Caki2 (cell line): ENCODE measurements around the gene MUC6. TPM values are rescaled to one million over a fixed set of nuclear protein-coding genes. Genes with fewer than 3 reads are reported as not detected.
"Not testable (repeated sequence)": the region's sequence is repeated elsewhere in the genome, so short reads cannot be mapped to it uniquely, and the experiment has no call there.

Source experiments
- DNase-seq: peaks from one replicate; pipeline ENCODE4 v3.0.0-alpha.2; 2015; ENCODE audit warnings: low read depth
- in situ Hi-C: cut with HindIII; loops from 2 replicates; pipeline ENCODE4 v1.10.0; 2016; ENCODE audit warnings: low sequenced_read_pairs, low pct_unique_long_range_greater_than_20kb, mixed read lengths
- total RNA-seq: library from RNA; depleted of rRNA; stranded (reverse); fragments of >200 nt; shearing (Covaris generic); gene quantifications from 2 replicates; pipeline ENCODE4 v1.2.3, GENCODE V29; 2014; ENCODE audit warnings: low replicate concordance

Gene MUC6
- total RNA-seq, 1 experiment from 2014 or later, result not detected

DNA sequence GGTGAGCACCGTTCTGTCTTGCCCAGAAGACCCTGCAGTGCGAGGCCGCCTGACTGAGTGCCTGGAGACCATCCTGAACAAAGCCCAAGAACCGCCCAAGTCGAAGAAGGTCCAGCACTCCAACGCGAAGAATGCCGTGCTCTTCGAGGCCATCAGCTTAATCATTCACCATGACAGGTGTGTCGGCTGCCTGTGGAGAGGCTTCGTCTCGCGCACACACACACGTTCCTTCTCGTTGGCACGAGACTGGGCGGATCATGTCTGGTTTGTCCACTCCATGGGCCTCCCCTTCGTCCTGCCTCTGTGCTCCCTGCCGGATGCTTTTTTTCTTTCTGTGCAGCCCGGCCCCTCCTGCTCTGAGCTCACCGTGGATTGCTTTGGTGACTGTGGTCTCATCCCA lies 51.1 kb downstream of the MUC6 start:
- in situ Hi-C loops, result no loop called here
- DNase-seq, result no peak

DNA sequence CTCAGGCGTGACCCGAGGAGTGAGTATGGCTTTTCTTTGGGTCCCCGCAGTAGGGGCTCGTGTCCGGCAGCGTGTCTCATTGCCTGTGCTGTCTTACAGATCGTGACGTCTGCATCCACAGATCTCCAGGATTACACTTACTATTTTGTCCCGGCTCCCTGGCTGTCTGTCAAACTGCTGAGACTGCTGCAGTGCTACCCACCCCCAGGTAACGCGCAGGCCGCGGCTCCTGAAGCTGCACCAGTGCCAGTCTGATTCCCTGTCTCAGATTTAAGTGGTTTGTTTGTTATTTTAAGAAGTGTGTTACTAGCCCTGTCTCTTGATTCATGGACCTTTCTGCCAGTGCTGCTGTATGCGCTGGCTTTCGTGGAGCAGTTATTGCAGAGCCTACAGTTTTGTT lies 52.0 kb downstream of the MUC6 start:
- in situ Hi-C loops, result no loop called here
- DNase-seq, result no peak

DNA sequence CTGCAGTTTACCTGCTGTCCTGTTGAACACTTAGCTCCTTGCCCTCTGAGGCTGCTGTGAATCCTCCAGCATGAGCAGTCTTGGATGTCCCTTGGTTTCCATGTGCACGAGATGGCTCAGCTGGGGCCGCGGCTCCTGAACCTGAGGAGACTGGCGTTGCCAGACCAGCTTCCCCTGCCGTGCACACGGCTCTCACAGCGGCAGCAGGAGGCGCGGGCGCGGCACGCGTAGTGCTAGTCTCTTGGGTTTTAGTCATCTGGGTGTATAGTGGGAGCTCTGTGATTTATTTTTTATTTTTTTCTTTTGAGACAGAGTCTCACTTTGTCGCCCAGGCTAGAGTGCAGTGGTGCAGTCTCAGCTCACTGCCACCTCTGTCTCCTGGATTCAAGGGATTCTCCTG lies 54.8 kb downstream of the MUC6 start:
- in situ Hi-C loops, result no loop called here
- no peak for DNase-seq

DNA sequence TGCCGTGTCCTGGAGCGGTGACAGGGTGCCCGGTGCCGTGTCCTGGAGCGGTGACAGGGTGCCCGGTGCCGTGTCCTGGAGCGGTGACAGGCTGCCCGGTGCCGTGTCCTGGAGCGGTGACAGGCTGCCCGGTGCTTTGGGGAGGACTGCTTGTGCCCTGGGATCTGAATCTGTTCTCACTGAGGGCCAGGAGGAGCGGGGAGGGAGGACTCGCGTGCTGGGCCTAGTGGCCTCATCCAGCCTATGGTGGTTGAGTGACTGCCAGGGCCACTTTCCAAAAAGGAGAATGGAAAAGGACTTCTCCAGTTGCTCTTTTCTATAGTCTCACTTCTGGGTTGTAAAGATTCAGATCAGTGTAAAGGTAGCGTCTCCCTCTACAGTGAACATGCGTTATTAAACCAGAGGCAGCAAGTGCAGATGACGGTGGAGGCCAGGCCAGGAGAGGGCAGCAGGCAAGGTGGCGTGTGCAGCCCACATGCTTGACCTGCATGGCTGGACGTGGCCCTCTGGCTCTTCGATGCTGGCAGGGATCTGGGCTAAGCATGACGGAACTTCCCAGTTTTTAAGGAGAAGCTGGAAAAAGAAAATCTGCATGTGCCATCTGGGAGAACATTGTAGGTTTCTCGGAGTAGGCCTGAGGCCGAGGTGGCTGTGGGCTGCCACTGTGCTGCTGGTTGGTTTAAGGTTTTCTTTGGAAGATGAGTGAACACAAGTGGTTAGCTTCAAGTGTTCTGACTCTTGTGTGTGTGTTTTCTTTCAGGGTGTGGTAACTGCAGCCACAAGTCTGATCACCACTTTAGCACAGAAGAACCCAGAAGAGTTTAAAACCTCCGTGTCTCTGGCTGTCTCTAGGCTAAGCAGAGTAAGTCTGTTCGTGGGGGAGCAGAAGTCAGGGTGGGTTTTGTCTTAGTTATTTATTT lies 55.8 kb downstream of the MUC6 start:
- in situ Hi-C loops, result no loop called here
- DNase-seq, result peak; percentile 18

DNA sequence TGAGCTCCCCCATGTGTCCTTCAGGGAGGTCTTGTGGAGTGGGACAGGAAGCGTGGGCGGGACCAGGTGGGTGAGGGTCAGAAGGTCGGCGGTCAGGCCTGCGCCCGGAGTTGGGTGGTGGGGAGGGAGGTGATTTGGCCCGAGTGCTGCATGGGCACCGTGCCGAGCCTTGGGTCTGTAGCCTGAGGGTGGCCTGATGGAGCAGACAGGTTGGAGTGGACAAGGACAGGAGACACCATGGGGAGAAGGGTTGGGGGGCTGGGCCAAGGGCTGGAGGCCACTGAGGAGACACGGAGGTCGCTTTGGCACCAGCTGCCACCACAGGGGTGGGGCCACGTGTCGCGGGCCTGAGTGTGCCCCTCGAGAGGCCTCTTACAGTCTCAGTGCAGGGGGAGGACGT lies 57.7 kb downstream of the MUC6 start:
- DNase-seq, result no peak
- in situ Hi-C loops, result no loop called here

DNA sequence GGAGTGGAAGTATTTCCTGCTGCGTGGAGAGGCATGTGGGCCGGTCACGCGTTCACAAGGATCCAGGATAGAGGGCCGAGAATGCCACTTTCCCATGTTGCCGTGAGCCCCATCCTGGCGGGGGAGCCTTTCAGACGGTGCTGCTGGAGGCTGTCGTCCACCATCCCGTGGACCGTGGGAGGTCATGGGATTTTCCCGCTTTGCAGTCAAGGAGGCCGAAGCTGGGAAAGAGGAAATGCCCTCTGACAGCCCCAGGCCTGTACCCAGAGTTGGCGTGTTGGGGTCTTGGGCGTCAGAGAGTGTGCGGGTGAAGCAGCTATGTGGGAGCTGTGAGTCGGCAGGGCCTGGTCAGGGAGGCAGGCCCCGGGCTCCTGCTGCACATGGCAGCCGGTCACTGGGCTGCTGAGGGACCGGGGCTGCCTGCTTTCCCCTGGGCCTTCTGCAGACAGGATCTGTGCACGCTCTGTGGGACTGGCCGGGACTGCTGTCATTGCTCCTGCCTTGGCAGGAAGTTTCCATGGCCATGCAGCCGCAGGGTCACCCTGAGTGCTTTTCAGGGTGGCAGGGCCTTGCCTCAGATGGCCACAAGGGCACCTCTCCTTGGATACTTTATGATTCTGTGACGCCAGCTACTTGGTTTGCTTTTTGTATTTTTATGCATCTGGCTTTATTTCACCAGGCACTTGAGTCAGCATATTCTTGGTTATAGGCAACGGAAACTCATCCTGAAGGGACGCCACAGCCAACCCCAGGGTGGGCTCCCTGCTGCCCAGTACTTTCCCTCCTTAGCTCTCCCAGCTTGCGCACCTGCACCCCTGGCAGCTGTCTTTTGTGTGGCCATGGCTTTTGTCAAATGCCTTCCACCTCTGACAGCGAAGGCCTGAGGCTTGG lies 58.4 kb downstream of the MUC6 start:
- in situ Hi-C loops, result no loop called here
- DNase-seq, result no peak

DNA sequence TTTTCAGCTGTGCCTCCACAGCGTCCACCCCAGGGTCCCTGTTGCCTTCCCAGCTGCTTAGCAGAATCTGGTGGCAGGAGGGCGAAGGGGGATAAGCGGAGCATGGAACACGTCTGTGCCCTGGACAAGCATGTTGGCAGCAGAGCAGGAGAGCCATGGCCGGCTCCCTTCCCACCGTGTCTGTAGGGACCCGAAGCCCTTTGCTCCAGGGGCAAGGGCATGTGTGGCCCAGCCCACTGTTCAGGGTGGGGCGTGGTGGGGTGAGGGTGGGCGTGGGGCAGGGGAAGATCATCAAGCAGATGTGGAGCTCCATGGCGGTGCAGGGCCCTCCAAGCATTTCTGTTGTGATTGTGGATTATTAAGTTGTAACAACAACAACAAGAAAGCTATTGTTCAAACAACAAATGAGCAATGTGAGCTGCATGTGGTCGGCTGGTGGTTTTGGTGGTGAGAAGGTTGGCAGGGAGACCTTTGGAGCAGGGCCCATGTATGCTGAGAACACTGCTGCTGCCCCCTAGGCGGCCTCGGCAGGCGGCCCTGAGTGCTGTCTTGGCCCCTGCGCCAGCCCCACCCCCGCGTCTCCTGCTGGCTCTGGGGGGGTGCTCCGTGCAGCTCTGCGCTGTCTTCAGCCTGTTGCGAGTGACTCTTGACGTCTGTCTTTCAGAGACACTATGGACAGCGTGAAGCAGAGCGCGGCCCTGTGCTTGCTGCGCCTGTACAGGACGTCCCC lies 59.9 kb downstream of the MUC6 start:
- in situ Hi-C loops, result no loop called here

DNA sequence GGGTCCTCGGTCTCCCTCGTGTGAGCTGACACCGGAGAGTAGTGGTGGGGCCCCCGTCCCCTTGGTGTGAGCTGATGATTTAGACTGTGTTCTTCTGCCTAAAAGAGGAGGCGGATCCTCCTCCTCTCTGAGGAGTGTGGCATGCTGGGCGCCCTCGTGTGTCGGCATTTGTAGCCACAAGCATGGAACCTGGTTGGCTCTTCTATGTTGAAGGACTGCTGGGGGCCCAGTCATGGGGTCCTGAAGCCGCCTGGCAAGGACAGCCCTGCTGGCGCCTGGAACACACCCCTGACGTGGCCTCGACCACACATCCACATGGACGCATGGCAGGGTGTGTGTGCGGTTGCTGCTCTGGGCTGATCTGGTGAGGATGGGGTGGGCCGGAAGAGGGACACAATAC lies 60.7 kb downstream of the MUC6 start:
- DNase-seq, result no peak
- in situ Hi-C loops, result no loop called here

More for the DNA sequence above, 59.9 kb downstream of the MUC6 start:
- DNase-seq, result no peak

DNA sequence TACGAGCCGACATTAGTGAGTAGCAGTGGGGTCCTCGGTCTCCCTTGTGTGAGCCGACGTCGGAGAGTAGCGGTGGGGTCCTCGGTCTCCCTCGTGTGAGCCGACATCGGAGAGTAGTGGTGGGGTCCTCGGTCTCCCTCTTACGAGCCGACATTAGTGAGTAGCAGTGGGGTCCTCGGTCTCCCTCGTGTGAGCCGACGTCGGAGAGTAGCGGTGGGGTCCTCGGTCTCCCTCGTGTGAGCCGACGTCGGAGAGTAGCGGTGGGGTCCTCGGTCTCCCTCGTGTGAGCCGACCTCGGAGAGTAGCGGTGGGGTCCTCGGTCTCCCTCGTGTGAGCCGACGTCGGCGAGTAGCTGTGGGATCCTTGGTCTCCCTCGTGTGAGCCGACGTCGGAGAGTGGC lies 61.1 kb downstream of the MUC6 start:
- DNase-seq, in situ Hi-C loops: not testable (repeated sequence)

DNA sequence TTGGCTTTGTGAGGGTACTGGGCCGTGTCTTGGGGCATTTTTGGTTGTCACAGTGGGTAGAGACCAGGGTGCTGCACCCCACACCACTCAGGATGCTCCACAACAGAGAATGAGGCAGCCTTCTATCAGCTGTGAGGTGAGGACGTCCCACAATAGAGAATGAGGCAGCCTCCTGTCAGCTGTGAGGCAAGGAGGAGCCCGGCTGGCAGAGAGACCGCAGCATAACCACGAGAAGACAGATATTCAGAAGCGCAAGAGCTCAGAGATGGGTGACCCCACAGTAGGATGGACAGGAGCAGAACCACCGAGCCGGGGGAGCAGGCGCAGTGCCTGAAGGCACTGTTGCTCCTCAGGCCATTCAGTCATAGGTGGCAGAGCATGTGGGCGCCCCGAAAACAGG lies 63.3 kb downstream of the MUC6 start:
- no peak for DNase-seq
- in situ Hi-C loops, result no loop called here

DNA sequence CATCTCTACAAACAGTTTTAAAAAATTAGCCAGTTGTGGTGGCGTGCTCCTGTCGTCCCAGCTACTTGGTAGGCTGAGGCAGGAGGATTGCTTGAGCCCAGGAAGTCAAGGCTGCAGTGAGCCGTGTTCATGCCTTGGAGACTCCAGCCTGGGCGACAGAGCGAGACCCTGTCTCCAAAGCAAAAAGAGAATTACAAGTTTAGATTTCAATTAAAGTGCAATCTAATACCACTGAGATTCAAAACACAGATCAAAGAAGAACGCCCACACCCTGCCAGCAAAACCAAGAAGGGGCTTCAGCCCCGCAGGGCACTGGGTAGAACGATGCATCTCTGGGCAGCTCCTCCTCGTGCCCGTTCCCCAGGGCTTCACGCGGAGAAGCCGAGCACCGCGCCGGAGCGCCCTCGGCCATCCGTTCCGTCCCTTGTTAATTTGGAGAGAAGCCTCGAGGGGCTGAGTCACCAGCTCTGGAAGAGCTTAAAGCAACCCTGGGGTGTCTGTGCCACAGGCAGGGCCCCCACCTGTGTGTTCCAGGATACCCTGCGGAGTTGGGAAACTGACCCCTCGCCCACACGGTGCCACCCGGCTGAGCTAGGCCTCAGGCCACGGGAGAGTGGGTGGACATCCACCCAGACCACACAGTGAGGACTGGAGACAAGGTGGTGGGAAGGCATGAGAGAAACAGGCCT lies 63.9 kb downstream of the MUC6 start:
- DNase-seq, result no peak
- in situ Hi-C loops, result no loop called here

DNA sequence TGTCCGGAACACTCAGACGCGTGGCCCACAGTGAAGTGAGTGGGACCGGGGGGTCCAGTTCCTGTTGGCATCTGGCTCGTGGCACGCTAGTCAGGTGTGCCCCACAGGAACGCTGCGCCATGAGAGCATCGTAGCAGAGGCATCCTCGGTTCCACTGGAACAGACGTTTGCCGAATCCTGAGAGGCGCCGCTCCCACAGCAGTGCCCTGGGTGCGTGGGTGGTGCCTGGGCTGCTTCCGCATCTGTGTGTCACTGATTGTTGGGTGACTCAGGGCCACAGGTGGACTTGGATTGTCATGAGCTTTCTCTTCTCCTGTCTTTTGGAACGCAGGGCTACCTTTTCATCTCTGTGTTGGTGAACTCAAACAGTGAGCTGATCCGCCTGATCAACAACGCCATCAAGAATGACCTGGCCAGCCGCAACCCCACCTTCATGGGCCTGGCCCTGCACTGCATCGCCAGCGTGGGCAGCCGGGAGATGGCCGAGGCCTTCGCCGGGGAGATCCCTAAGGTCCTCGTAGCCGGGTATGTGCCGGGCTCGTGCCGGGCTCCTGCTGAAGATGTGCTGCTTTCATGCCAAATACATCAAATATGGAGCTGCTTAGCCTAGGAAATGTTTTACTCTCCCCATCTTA lies 64.7 kb downstream of the MUC6 start:
- no peak for DNase-seq
- in situ Hi-C loops, result no loop called here

DNA sequence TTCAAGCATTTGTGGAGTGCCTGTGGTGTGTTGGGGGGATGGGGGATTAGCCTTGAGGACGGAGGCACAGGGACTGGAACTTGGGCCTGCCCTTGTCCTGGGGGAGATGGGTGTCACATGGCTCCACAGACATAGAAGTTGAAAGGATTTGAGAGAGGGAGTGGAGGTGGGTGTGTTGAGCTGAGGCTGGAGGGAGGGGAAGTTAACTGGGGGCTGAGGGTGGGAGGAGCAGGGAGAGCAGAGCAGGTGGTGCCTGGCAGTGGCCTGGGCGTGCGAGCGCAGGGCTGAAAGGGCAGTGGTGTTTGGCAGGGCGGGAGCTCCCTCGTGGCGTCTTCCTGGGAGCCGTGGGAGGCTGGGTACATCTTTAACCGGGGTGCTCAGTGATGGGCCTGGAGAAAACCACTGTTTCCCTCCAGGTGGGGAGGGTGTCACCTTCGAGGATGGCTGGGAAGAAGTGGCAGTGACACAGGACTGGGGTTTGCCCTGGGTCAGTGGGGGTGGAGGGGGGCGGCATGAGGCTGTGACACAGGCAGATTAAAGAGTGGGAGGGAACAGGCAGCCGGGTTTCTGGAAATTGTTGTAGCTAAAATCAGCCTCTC lies 65.3 kb downstream of the MUC6 start:
- no peak for DNase-seq
- in situ Hi-C loops, result no loop called here

DNA sequence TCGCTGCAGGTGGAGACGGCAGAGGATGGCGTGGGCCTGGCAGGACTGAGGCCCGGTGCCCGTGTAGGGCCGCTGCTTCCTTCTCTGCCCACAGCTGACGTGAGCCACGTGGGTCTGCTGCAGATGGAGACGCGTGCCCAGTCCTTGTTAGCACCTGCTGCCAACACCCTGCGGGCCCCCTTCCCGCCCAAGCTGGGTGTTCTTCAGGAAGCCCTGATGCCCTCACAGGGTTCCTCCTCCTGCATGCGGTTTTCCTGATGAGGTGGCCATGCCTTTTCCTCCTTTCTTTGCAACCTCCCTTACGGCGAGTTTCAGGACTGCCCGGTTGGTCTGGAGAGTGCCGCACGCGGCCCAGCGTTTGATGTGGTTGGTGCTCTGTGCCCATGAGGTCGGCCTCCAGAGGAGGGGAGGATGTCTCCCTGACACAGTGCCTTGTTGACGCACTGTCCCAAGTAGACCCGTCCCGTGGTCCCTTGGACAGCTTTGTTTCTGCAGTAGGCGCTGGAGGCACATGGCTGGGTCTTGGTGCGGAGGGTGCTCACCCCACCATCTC lies 66.1 kb downstream of the MUC6 start:
- in situ Hi-C loops, result no loop called here
- DNase-seq, result no peak

DNA sequence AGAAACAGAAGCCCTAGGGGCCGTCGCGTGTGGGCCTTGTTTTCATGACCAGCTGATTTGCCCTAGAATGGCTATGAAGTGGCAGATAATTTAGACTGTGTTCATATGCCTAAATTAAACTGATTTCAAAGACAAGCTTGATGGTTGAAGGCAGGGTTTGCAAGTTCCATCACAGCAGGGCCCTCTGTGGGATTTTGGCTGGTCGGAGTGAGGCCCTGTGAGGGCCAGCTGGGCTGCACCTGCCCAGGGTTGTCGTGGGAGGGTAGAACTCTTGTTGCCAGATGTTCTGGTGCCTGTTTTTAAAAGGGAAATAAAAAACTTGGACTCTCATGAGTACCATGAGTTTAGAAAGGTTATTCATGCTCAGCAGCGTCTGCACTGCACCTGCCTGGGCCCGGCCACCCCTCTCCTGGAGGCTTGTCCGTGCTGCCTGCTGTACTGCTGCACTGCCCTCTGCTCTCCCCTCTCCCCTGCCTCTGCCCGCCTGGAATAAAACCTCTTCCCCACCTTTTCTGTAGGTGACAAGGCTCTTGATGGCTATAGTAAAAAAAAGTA lies 66.8 kb downstream of the MUC6 start:
- in situ Hi-C loops, result no loop called here
- DNase-seq, result no peak

DNA sequence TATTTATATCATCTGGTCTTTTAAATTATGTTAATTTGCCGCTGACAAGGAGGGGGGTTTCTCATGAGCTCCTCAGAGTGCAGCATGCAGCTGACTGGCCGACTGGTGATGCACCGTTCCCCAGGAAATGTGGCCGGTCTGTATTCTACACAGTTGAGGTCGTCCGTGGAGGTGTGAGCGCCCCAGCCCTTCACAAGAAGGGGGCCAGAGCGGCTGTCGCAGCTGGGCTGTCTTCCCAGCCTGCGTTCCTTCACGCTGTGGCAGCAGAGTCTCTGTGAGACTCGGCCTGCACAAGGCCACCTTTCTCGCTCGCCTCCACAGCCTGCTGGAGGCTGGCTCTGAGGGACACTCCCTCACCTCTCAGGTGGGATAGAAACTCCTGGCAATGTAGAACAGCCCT lies 67.7 kb downstream of the MUC6 start:
- DNase-seq, result no peak
- in situ Hi-C loops, result no loop called here
